Memory B cell (primary cell): ENCODE data around the gene KRT20.
"Not testable (repeated sequence)": the region's sequence is repeated elsewhere in the genome, so short reads cannot be mapped to it uniquely, and the experiment has no call there.

ENCODE experiments used
- ATAC-seq: fragments of 150-1000 bp; cut with Tn5 transposase; 2 replicates; pipeline ENCODE4 v1.10.0; 2021; ENCODE audit warnings: low read depth, mild to moderate bottlenecking, moderate library complexity
- DNase-seq, 2 donors: peaks; one replicate each; pipeline ENCODE4 v3.0.0; 2022; ENCODE audit warnings: low spot score in 2 of 2
- H3K27ac Mint-ChIP-seq: one replicate; pipeline ENCODE4 v1.8.0; 2022; ENCODE audit warnings: mild to moderate bottlenecking, moderate library complexity, mixed read lengths
- H3K27me3 Mint-ChIP-seq: one replicate; pipeline ENCODE4 v1.8.0; 2022; ENCODE audit warnings: mixed read lengths
- H3K36me3 Mint-ChIP-seq: one replicate; pipeline ENCODE4 v1.8.0; 2022; ENCODE audit warnings: mild to moderate bottlenecking, mixed read lengths
- H3K4me1 Mint-ChIP-seq: one replicate; pipeline ENCODE4 v1.8.0; 2022; ENCODE audit warnings: mixed read lengths
- H3K4me3 Mint-ChIP-seq: one replicate; pipeline ENCODE4 v1.8.0; 2022; ENCODE audit warnings: mild to moderate bottlenecking, moderate library complexity, mixed read lengths
- H3K9me3 Mint-ChIP-seq: one replicate; pipeline ENCODE4 v1.8.0; 2022; ENCODE audit warnings: mixed read lengths

The KRT20 gene, protein sequence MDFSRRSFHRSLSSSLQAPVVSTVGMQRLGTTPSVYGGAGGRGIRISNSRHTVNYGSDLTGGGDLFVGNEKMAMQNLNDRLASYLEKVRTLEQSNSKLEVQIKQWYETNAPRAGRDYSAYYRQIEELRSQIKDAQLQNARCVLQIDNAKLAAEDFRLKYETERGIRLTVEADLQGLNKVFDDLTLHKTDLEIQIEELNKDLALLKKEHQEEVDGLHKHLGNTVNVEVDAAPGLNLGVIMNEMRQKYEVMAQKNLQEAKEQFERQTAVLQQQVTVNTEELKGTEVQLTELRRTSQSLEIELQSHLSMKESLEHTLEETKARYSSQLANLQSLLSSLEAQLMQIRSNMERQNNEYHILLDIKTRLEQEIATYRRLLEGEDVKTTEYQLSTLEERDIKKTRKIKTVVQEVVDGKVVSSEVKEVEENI

GRCh38 chr17:40884708-40885512 lies at the start of gene KRT20:
Gene KRT20 (minus strand): TSS chr17:40885242. CDS start chr17:40885185, 57 bp downstream.
- Mint-ChIP-seq H3K4me3 (no peak within 1 kb of the TSS), H3K9me3 (no peaks in the 10 kb centered on the region), H3K27ac (no peak within 1 kb of the TSS), H3K4me1 (no peaks in the 10 kb centered on the region), H3K36me3 (no peaks in the 10 kb centered on the region), H3K27me3 (peaks cover 13% of the 10 kb centered on the region)
- DNase-seq (no peak), ATAC-seq (no peak)

DNA sequence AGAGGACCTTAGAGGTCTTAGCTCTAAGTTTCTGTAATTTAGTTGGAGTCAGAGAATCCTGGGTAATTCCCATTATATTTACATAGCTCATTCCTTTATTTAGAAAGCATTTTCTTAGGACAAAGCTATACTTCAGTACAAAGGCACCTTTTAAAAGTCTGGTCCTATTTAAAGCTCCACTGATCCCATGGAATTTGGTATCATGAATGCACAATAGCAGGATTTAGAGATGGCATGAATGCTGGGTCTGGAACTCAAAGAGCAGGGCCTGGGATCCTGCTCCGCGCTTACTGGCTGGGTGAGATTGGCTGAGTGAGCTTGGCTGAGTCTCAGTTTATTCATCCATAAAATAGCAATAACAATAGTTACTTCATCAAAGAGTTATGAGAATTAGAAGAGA lies 47.6 kb upstream of the KRT20 start:
- Mint-ChIP-seq H3K36me3 (no peaks in the 10 kb centered on the region), H3K4me3 (no peak overlapping the region), H3K27me3 (peaks cover 12% of the 10 kb centered on the region), H3K27ac (no peak overlapping the region), H3K4me1 (no peaks in the 10 kb centered on the region), H3K9me3 (no peaks in the 10 kb centered on the region)
- no peak for ATAC-seq
- no peak for DNase-seq

DNA sequence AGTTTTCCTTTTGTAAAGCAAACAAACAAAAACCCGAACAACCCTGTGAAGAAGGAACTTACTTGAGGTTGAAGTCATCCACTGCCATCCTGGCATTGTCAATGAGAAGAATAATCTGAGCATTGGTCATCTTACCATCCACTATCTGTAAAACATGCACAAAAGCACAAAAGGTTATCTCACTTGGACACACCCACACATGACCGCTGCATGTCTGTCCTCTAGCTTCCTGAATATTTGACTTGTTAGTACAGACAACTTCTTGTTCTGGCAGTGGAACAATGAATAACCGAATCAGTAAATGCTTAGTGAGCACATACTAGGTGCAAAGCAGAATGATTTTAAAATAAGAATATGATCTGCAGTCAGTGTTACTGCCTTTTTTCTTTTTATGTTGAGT lies 46.3 kb upstream of the KRT20 start:
- ATAC-seq, result no peak
- Mint-ChIP-seq H3K4me1 (no peaks in the 10 kb centered on the region), H3K36me3 (no peaks in the 10 kb centered on the region), H3K4me3 (no peak overlapping the region), H3K27ac (no peak overlapping the region), H3K27me3 (peaks cover 12% of the 10 kb centered on the region), H3K9me3 (no peaks in the 10 kb centered on the region)
- no peak for DNase-seq

- DNase-seq, result no peak
- H3K36me3 Mint-ChIP-seq, result peaks cover 1% of the 10 kb centered on the region
Observed at GRCh38 chr17:40926341-40926740, 41.3 kb upstream of the KRT20 start.

GRCh38 chr17:40922239-40922638 lies 37.2 kb upstream of the KRT20 start:
- Mint-ChIP-seq H3K27ac (no peak overlapping the region), H3K4me1 (no peaks in the 10 kb centered on the region), H3K27me3 (peaks cover 16% of the 10 kb centered on the region), H3K36me3 (peaks cover 1% of the 10 kb centered on the region), H3K9me3 (no peaks in the 10 kb centered on the region), H3K4me3 (no peak overlapping the region)
- DNase-seq, result no peak
- ATAC-seq, result no peak

More at GRCh38 chr17:40926341-40926740, 41.3 kb upstream of the KRT20 start:
- Mint-ChIP-seq H3K9me3 (no peaks in the 10 kb centered on the region), H3K27me3 (peaks cover 19% of the 10 kb centered on the region), H3K27ac (no peak overlapping the region), H3K4me3 (no peak overlapping the region), H3K4me1 (no peaks in the 10 kb centered on the region)
- ATAC-seq, result no peak

DNA sequence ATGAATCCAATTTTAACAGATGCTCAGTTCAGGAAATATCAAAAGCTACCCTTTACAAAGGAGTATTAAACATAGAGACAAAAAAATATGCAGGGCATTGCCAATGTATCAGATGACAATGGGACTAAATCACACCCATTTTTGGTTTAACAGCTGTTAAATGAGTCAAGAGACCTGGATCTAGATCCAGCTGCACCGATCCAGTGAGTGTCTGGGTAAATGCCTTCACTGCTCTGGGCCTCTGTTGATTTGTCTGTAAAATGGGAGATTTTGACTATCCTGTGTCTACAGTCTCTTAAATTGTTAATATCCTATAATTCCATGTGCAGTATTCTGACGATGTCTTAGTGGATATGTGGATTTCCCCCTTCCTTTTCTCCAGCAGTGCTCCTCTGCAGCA lies 36.0 kb upstream of the KRT20 start:
- Mint-ChIP-seq H3K36me3 (peaks cover 1% of the 10 kb centered on the region), H3K9me3 (no peaks in the 10 kb centered on the region), H3K27me3 (peaks cover 9% of the 10 kb centered on the region), H3K4me3 (no peak overlapping the region), H3K27ac (no peak overlapping the region), H3K4me1 (no peaks in the 10 kb centered on the region)
- ATAC-seq (no peak), DNase-seq (no peak)

DNA sequence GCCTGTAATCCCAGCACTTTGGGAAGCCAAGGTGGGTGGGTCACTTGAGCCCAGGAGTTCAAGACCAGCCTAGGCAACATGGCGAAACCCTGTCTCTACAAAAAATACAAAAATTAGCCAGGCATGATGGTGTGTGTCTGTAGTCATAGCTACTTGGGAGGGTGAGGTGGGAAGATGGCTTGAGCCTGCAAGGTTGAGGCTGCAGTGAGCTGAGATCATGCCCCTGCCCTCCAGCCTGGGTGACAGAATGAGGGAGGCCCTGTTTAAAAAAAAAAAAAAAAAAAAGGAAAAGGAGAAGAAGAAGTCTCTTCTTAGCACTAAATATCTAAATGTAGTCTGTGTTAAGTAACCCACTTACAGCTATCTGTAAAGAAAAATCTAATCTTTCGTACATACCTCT lies 32.1 kb upstream of the KRT20 start:
- not testable (repeated sequence) for H3K27me3 Mint-ChIP-seq, H3K36me3 Mint-ChIP-seq, DNase-seq, ATAC-seq, H3K27ac Mint-ChIP-seq, H3K9me3 Mint-ChIP-seq, H3K4me3 Mint-ChIP-seq, H3K4me1 Mint-ChIP-seq

GRCh38 chr17:40916366-40916765 lies 31.3 kb upstream of the KRT20 start:
- DNase-seq (no peak), ATAC-seq (no peak)
- H3K9me3 Mint-ChIP-seq, result no peaks in the 10 kb centered on the region
- H3K27ac Mint-ChIP-seq, result no peak overlapping the region
- H3K4me1 Mint-ChIP-seq, result peaks cover 4% of the 10 kb centered on the region
- H3K27me3 Mint-ChIP-seq, result peaks cover 6% of the 10 kb centered on the region
- no peak overlapping the region for H3K4me3 Mint-ChIP-seq
- no peaks in the 10 kb centered on the region for H3K36me3 Mint-ChIP-seq

DNA sequence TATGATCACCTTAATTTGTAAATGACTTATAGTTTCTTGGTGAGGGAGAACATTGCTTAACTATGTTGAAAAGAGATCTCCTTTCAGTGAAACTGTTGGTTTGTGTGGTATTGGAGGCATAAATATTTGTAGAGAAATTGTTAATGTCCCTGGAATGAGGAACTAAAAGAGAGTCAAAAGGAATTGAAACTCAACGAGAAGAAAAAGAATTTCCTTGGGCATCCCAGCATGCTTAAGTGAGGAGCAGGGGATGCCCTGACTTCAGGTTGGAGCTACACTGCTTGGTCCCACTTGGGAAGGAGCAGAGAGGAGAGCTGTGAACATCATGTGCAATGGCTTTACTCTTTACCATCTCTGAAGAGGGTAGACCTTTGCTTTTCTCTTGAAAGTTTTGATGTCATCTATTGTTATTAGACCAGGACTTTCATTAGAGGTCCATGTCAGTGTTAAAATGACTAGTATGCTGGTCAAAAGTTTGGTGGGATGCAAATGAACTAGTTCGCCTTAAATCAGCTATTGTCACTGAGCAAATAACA lies 30.7 kb upstream of the KRT20 start:
- no peak overlapping the region for H3K4me3 Mint-ChIP-seq
- no peaks in the 10 kb centered on the region for H3K36me3 Mint-ChIP-seq
- peak; percentile 32 for ATAC-seq
- H3K9me3 Mint-ChIP-seq, result no peaks in the 10 kb centered on the region
- H3K27me3 Mint-ChIP-seq, result peaks cover 5% of the 10 kb centered on the region
- H3K4me1 Mint-ChIP-seq, result peaks cover 4% of the 10 kb centered on the region
- H3K27ac Mint-ChIP-seq, result no peak overlapping the region
- DNase-seq, result no peak

DNA sequence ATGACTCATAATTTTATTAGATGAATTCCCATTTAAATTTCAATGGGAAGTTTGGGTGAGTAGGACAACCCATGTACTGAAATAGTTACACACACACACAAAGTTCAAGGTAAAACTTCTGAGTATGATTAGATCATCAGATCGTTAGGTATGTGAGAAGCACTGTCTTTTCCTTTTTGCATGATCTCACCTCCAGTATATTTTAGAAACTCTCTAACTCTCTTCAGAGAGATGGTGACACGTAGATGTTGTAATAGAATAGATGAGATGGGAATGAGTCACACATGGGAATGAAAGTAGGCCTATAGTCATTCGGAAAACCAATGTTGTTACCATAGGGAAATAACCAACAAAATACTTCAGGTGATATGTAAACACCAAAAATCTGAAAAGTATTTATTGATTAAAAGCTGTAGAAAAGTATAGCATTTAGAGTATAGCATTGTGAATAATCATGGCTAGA lies 30.2 kb upstream of the KRT20 start:
- peaks cover 5% of the 10 kb centered on the region for H3K27me3 Mint-ChIP-seq
- H3K4me3 Mint-ChIP-seq, result no peak overlapping the region
- DNase-seq (no peak), ATAC-seq (no peak)
- no peaks in the 10 kb centered on the region for H3K9me3 Mint-ChIP-seq
- no peaks in the 10 kb centered on the region for H3K36me3 Mint-ChIP-seq
- peaks cover 4% of the 10 kb centered on the region for H3K4me1 Mint-ChIP-seq
- H3K27ac Mint-ChIP-seq, result no peak overlapping the region

GRCh38 chr17:40914075-40914855 lies 29.2 kb upstream of the KRT20 start:
- Mint-ChIP-seq H3K27me3 (peaks cover 5% of the 10 kb centered on the region), H3K36me3 (no peaks in the 10 kb centered on the region), H3K9me3 (no peaks in the 10 kb centered on the region), H3K4me3 (no peak overlapping the region), H3K27ac (no peak overlapping the region), H3K4me1 (peaks cover 4% of the 10 kb centered on the region)
- DNase-seq (no peak), ATAC-seq (no peak)

GRCh38 chr17:40912486-40913210 lies 27.6 kb upstream of the KRT20 start:
- no peaks in the 10 kb centered on the region for H3K36me3 Mint-ChIP-seq
- no peak for DNase-seq
- H3K27ac Mint-ChIP-seq, result no peak overlapping the region
- H3K27me3 Mint-ChIP-seq, result peaks cover 11% of the 10 kb centered on the region
- H3K4me1 Mint-ChIP-seq, result peaks cover 4% of the 10 kb centered on the region
- no peak for ATAC-seq
- H3K4me3 Mint-ChIP-seq, result no peak overlapping the region
- H3K9me3 Mint-ChIP-seq, result no peaks in the 10 kb centered on the region

- no peaks in the 10 kb centered on the region for H3K4me1 Mint-ChIP-seq
- DNase-seq (no peak), ATAC-seq (no peak)
- no peak overlapping the region for H3K4me3 Mint-ChIP-seq
- no peaks in the 10 kb centered on the region for H3K9me3 Mint-ChIP-seq
- no peaks in the 10 kb centered on the region for H3K36me3 Mint-ChIP-seq
- no peak overlapping the region for H3K27ac Mint-ChIP-seq
- peaks cover 23% of the 10 kb centered on the region for H3K27me3 Mint-ChIP-seq
Observed at GRCh38 chr17:40910441-40910841, 25.4 kb upstream of the KRT20 start.
